ENCODE results near the gene SPON1. TPM values are rescaled to one million over a fixed set of nuclear protein-coding genes. Genes with fewer than 3 reads are reported as not detected.

The SPON1 gene
- total and polyA plus RNA-seq, 9 donors, result 11.9 to 112 (median 56.4) TPM

- H3K4me1 ChIP-seq (ENCODE audit: insufficient read depth), result peaks cover 2% of the 10 kb centered on the region
- H3K27me3 ChIP-seq, result no peaks in the 10 kb centered on the region
- H3K36me3 ChIP-seq, result no peaks in the 10 kb centered on the region
- no peak overlapping the region for H3K27ac ChIP-seq
- no peaks in the 10 kb centered on the region for H3K9me3 ChIP-seq
- WGBS, 3 donors, result 42 to 69% (median 54%) methylated on average over 7 of the region's 7 CpGs
- peak overlapping the region; percentile 53 for H3K4me3 ChIP-seq
- no peak for DNase-seq
- TF ChIP-seq POLR2A (IDR thresholded peaks at IDR 0.05) (no peak), CTCF (IDR thresholded peaks at IDR 0.05) (no peak), EP300 (IDR thresholded peaks at IDR 0.05) (no peak)
- intact Hi-C loops (cut with DNase I), result loop anchor here in 1 of 4 donors (10.0 kb wide), 1 partner anchor 60 kb away; no protein-coding TSS in a partner anchor
Measured at GRCh38 chr11:13964771-13965074, 2.2 kb downstream of the SPON1 start.

GRCh38 chr11:13965337-13965736 lies 2.8 kb downstream of the SPON1 start:
- Histone ChIP-seq H3K4me3 (no peak overlapping the region), H3K27me3 (no peaks in the 10 kb centered on the region), H3K9me3 (no peaks in the 10 kb centered on the region), H3K36me3 (no peaks in the 10 kb centered on the region), H3K4me1 (ENCODE audit: insufficient read depth) (peaks cover 2% of the 10 kb centered on the region), H3K27ac (no peak overlapping the region)
- TF ChIP-seq POLR2A (IDR thresholded peaks at IDR 0.05), result no peak
- no peak for TF ChIP-seq EP300 (IDR thresholded peaks at IDR 0.05)
- no peak for TF ChIP-seq CTCF (IDR thresholded peaks at IDR 0.05)
- 47 to 50% (median 48%) methylated on average over 5 of the region's 5 CpGs for WGBS, 3 donors
- intact Hi-C loops (cut with DNase I), result loop anchor here in 1 of 4 donors (10.0 kb wide), 1 partner anchor 59 kb away; no protein-coding TSS in a partner anchor
- no peak for DNase-seq

- Histone ChIP-seq H3K4me3 (no peak overlapping the region), H3K27ac (no peak overlapping the region), H3K36me3 (no peaks in the 10 kb centered on the region), H3K4me1 (ENCODE audit: insufficient read depth) (peaks cover 2% of the 10 kb centered on the region), H3K27me3 (no peaks in the 10 kb centered on the region), H3K9me3 (no peaks in the 10 kb centered on the region)
- no peak for DNase-seq
- TF ChIP-seq CTCF (IDR thresholded peaks at IDR 0.05) (no peak), EP300 (IDR thresholded peaks at IDR 0.05) (no peak), POLR2A (IDR thresholded peaks at IDR 0.05) (no peak)
- 59 to 73% (median 69%) methylated on average over 3 of the region's 3 CpGs for WGBS, 3 donors
- intact Hi-C loops (cut with DNase I), result loop anchor here in 1 of 4 donors (10.0 kb wide), 1 partner anchor 59 kb away; no protein-coding TSS in a partner anchor
Measured at GRCh38 chr11:13966013-13966412, 3.5 kb downstream of the SPON1 start.

- no peaks in the 10 kb centered on the region for H3K36me3 ChIP-seq
- intact Hi-C loops (cut with DNase I), result loop anchor here in 1 of 4 donors (10.0 kb wide), 1 partner anchor 58 kb away; no protein-coding TSS in a partner anchor
- no peak overlapping the region for H3K4me3 ChIP-seq
- 93 to 100% (median 100%) methylated on average over 1 of the region's 1 CpG for WGBS, 3 donors
- no peak for DNase-seq
- no peak overlapping the region for H3K27ac ChIP-seq
- no peaks in the 10 kb centered on the region for H3K9me3 ChIP-seq
- TF ChIP-seq EP300 (IDR thresholded peaks at IDR 0.05) (no peak), CTCF (IDR thresholded peaks at IDR 0.05) (no peak), POLR2A (IDR thresholded peaks at IDR 0.05) (no peak)
- H3K4me1 ChIP-seq (ENCODE audit: insufficient read depth), result peaks cover 4% of the 10 kb centered on the region
- H3K27me3 ChIP-seq, result no peaks in the 10 kb centered on the region
Measured at GRCh38 chr11:13966486-13966885, 4.0 kb downstream of the SPON1 start.

All from ovary (tissue), 9 donors.